GM23338 (cell line): Measurements from ENCODE around the gene NFIA. TPM values are rescaled to one million over a fixed set of nuclear protein-coding genes. Genes with fewer than 3 reads are reported as not detected.

Experiments used
- ATAC-seq: fragments of 200-7000 bp; cut with Tn5 transposase; 3 replicates; pipeline ENCODE4 v1.9.1; 2020
- DNase-seq: peaks from one replicate; pipeline ENCODE4 v3.0.0-alpha.2; 2015; ENCODE audit warnings: low spot score
- H2AFZ ChIP-seq: fragments of 200-600 bp; sonication (generic); 2 replicates; pipeline ENCODE4 v1.8.0; 2016; ENCODE audit warnings: antibody characterized with exemption, mild to moderate bottlenecking, moderate library complexity
- H3F3A ChIP-seq: fragments of 200-600 bp; sonication (generic); replicated peaks from 2 replicates; pipeline ENCODE4 v1.8.0; 2017; ENCODE audit warnings: antibody characterized with exemption, mixed run types, low read depth
- H3K27ac ChIP-seq: fragments of 200-600 bp; sonication (generic); 2 replicates; pipeline ENCODE4 v1.6.1; 2016; ENCODE audit warnings: low read depth
- H3K27me3 ChIP-seq: fragments of 200-600 bp; sonication (generic); 2 replicates; pipeline ENCODE4 v1.8.0; 2016; ENCODE audit warnings: mild to moderate bottlenecking, mixed run types, moderate library complexity; ENCODE audit not compliant: insufficient read depth
- H3K36me3 ChIP-seq: fragments of 200-600 bp; sonication (generic); 2 replicates; pipeline ENCODE4 v1.8.0; 2016; ENCODE audit warnings: mild to moderate bottlenecking; ENCODE audit not compliant: insufficient read depth
- H3K4me1 ChIP-seq: fragments of 200-600 bp; sonication (generic); 2 replicates; pipeline ENCODE4 v1.8.0; 2016; ENCODE audit warnings: mild to moderate bottlenecking, moderate library complexity; ENCODE audit not compliant: insufficient read depth
- H3K4me2 ChIP-seq: fragments of 200-600 bp; sonication (generic); 2 replicates; pipeline ENCODE4 v1.7.1; 2017; ENCODE audit warnings: mixed run types
- H3K4me3 ChIP-seq: fragments of 200-600 bp; sonication (generic); 2 replicates; pipeline ENCODE4 v1.6.1; 2016; ENCODE audit warnings: mixed run types
- H3K79me2 ChIP-seq: fragments of 200-600 bp; sonication (generic); replicated peaks from 2 replicates; pipeline ENCODE4 v1.8.0; 2017; ENCODE audit warnings: mild to moderate bottlenecking; ENCODE audit not compliant: insufficient read depth
- H3K9me2 ChIP-seq: fragments of 200-600 bp; sonication (generic); 2 replicates; pipeline ENCODE4 v1.8.0; 2017; ENCODE audit not compliant: insufficient read depth
- H4K20me1 ChIP-seq: fragments of 200-600 bp; sonication (generic); replicated peaks from 2 replicates; pipeline ENCODE4 v1.8.0; 2017; ENCODE audit warnings: mild to moderate bottlenecking; ENCODE audit not compliant: insufficient read depth
- H3K27ac Mint-ChIP-seq: 2 replicates; pipeline ENCODE4 v1.8.0; 2020; ENCODE audit warnings: inconsistent platforms, mild to moderate bottlenecking, moderate library complexity, mixed read lengths
- H3K27me3 Mint-ChIP-seq: 3 replicates; pipeline ENCODE4 v1.8.0; 2022; ENCODE audit warnings: low read depth, mild to moderate bottlenecking, moderate library complexity, mixed read lengths, inconsistent platforms; ENCODE audit not compliant: insufficient read depth, poor library complexity
- H3K36me3 Mint-ChIP-seq: 3 replicates; pipeline ENCODE4 v1.8.0; 2021; ENCODE audit warnings: low read depth, mild to moderate bottlenecking, inconsistent platforms, moderate library complexity, mixed read lengths
- H3K4me1 Mint-ChIP-seq: 3 replicates; pipeline ENCODE4 v1.8.0; 2020; ENCODE audit warnings: mild to moderate bottlenecking, inconsistent platforms, mixed read lengths
- H3K4me3 Mint-ChIP-seq: 3 replicates; pipeline ENCODE4 v1.8.0; 2021; ENCODE audit warnings: moderate library complexity, mild to moderate bottlenecking, inconsistent platforms, mixed read lengths
- H3K9me3 Mint-ChIP-seq: 3 replicates; pipeline ENCODE4 v1.8.0; 2020; ENCODE audit warnings: moderate library complexity, mild to moderate bottlenecking, inconsistent platforms, mixed read lengths
- CREB1 ChIP-seq: fragments of 250-450 bp; sonication (Bioruptor Pico); IDR thresholded peaks from 2 replicates; pipeline ENCODE4 v1.5.0; 2020; ENCODE audit warnings: low read depth, mild to moderate bottlenecking, moderate library complexity
- EZH2 ChIP-seq: fragments of 200-600 bp; sonication (generic); IDR thresholded peaks from one replicate; pipeline ENCODE4 v1.8.0; 2017; ENCODE audit warnings: antibody characterized with exemption, mild to moderate bottlenecking, low read depth; ENCODE audit not compliant: unreplicated experiment
- EZH2phosphoT487 ChIP-seq: fragments of 200-600 bp; sonication (generic); IDR thresholded peaks from one replicate; pipeline ENCODE4 v1.8.1; 2018; ENCODE audit warnings: antibody characterized with exemption; ENCODE audit not compliant: unreplicated experiment
- JUNB ChIP-seq: IDR thresholded peaks from one replicate; pipeline ENCODE4 v1.6.1; 2016; ENCODE audit warnings: antibody characterized with exemption; ENCODE audit not compliant: unreplicated experiment
- NANOG ChIP-seq: IDR thresholded peaks from 2 replicates; pipeline ENCODE4 v1.6.1; 2016; ENCODE audit warnings: antibody characterized with exemption, borderline replicate concordance
- POLR2AphosphoS5 ChIP-seq: IDR thresholded peaks from 2 replicates; pipeline ENCODE4 v1.6.1; 2016; ENCODE audit warnings: antibody characterized with exemption, low read depth
- STAT1 ChIP-seq: IDR thresholded peaks from one replicate; pipeline ENCODE4 v1.6.1; 2016; ENCODE audit warnings: antibody characterized with exemption; ENCODE audit not compliant: unreplicated experiment
- ZNF114 ChIP-seq: fragments of 250-450 bp; sonication (Bioruptor Pico); IDR thresholded peaks from 2 replicates; pipeline ENCODE4 v1.5.0; 2020; ENCODE audit warnings: mild to moderate bottlenecking, moderate library complexity
- ZNF331 ChIP-seq: fragments of 250-450 bp; sonication (Bioruptor Pico); IDR thresholded peaks from 2 replicates; pipeline ENCODE4 v1.5.0; 2020; ENCODE audit warnings: low read depth, mild to moderate bottlenecking, moderate library complexity
- polyA plus RNA-seq: library from polyadenylated mRNA; unstranded; fragments of >200 nt; fragmentation: Nextera tagmentation; extraction: Ambion mirVana; gene quantifications from 2 replicates; pipeline ENCODE4 v1.2.1, GENCODE V29; 2016
- total RNA-seq: library from RNA; depleted of rRNA; stranded (reverse); fragments of >200 nt; shearing (Covaris generic); gene quantifications from 2 replicates; pipeline ENCODE4 v1.2.3, GENCODE V29; 2014
- TF ChIP-seq, protein P1 (sequence below), 2 experiments: fragments of 200-600 bp in 1 of 2; sonication (generic) in 1 of 2; conservative IDR thresholded peaks; 2 replicates each; pipeline versions ENCODE4 v1.5.1 to v1.6.1; 2016 to 2017; ENCODE audit warnings: antibody characterized with exemption in 2 of 2, low read depth in 2 of 2, mild to moderate bottlenecking in 2 of 2, moderate library complexity in 1 of 2
- TF ChIP-seq, protein P2 (sequence below): fragments of 250-450 bp; sonication (Bioruptor Pico); IDR thresholded peaks from 2 replicates; pipeline ENCODE4 v1.5.0; 2020; ENCODE audit warnings: mild to moderate bottlenecking, moderate library complexity
- TF ChIP-seq, protein P3 (sequence below): IDR thresholded peaks from one replicate; pipeline ENCODE4 v1.6.1; 2018; ENCODE audit warnings: antibody characterized with exemption; ENCODE audit not compliant: unreplicated experiment

The NFIA gene
- total and polyA plus RNA-seq, 2 experiments from 2014 or later: 0.97 to 2.3 TPM

DNA sequence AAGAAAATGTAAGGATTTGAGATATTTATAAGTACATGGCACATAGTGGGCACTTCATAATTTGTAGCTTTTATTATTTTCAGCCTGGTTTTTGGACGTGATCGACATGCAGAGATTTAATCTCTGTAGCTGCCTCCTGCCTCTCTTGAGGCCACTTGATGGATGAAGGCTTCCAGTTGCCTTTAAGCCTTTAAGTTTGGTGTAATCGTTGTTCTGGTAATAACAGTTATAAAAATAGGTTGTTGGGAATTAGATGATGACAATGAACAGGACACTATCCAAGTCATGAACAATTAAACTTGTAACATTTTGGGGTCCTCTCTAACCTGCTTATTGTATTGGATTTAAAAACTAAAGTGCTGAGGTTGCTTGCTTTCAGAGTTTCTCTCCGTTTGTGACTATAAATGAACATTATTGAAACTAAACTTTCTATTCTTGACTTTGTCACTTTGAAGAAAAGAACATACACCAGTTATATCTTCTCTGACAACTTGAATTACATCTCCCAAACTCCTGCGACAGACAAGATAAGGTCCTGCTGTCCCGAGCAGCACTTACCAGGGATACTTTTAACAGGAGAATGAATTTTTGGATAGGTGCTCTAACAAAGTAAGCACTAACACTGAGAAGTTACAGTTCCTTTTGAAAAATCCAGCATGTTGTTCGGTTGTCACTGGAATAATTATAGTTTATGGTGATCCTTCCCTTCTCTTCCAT, 295.0 kb downstream of the NFIA start:
- Histone ChIP-seq H3F3A (no peaks in the 10 kb centered on the region), H3K4me2 (no peak overlapping the region), H3K27ac (no peak overlapping the region), H3K4me3 (no peak overlapping the region), H3K79me2 (no peaks in the 10 kb centered on the region), H3K36me3 (no peaks in the 10 kb centered on the region), H3K9me2 (no peaks in the 10 kb centered on the region), H3K27me3 (no peaks in the 10 kb centered on the region), H2AFZ (no peak overlapping the region), H4K20me1 (no peaks in the 10 kb centered on the region), H3K4me1 (no peaks in the 10 kb centered on the region)
- ATAC-seq (no peak), DNase-seq (no peak)
- H3K4me1 Mint-ChIP-seq: no peaks in the 10 kb centered on the region
- TF ChIP-seq, protein P1, sequence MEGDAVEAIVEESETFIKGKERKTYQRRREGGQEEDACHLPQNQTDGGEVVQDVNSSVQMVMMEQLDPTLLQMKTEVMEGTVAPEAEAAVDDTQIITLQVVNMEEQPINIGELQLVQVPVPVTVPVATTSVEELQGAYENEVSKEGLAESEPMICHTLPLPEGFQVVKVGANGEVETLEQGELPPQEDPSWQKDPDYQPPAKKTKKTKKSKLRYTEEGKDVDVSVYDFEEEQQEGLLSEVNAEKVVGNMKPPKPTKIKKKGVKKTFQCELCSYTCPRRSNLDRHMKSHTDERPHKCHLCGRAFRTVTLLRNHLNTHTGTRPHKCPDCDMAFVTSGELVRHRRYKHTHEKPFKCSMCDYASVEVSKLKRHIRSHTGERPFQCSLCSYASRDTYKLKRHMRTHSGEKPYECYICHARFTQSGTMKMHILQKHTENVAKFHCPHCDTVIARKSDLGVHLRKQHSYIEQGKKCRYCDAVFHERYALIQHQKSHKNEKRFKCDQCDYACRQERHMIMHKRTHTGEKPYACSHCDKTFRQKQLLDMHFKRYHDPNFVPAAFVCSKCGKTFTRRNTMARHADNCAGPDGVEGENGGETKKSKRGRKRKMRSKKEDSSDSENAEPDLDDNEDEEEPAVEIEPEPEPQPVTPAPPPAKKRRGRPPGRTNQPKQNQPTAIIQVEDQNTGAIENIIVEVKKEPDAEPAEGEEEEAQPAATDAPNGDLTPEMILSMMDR (conservative IDR thresholded peaks at IDR 0.05; ENCODE audit: low read depth in 2 of 2): no peak
- TF ChIP-seq, protein P2, sequence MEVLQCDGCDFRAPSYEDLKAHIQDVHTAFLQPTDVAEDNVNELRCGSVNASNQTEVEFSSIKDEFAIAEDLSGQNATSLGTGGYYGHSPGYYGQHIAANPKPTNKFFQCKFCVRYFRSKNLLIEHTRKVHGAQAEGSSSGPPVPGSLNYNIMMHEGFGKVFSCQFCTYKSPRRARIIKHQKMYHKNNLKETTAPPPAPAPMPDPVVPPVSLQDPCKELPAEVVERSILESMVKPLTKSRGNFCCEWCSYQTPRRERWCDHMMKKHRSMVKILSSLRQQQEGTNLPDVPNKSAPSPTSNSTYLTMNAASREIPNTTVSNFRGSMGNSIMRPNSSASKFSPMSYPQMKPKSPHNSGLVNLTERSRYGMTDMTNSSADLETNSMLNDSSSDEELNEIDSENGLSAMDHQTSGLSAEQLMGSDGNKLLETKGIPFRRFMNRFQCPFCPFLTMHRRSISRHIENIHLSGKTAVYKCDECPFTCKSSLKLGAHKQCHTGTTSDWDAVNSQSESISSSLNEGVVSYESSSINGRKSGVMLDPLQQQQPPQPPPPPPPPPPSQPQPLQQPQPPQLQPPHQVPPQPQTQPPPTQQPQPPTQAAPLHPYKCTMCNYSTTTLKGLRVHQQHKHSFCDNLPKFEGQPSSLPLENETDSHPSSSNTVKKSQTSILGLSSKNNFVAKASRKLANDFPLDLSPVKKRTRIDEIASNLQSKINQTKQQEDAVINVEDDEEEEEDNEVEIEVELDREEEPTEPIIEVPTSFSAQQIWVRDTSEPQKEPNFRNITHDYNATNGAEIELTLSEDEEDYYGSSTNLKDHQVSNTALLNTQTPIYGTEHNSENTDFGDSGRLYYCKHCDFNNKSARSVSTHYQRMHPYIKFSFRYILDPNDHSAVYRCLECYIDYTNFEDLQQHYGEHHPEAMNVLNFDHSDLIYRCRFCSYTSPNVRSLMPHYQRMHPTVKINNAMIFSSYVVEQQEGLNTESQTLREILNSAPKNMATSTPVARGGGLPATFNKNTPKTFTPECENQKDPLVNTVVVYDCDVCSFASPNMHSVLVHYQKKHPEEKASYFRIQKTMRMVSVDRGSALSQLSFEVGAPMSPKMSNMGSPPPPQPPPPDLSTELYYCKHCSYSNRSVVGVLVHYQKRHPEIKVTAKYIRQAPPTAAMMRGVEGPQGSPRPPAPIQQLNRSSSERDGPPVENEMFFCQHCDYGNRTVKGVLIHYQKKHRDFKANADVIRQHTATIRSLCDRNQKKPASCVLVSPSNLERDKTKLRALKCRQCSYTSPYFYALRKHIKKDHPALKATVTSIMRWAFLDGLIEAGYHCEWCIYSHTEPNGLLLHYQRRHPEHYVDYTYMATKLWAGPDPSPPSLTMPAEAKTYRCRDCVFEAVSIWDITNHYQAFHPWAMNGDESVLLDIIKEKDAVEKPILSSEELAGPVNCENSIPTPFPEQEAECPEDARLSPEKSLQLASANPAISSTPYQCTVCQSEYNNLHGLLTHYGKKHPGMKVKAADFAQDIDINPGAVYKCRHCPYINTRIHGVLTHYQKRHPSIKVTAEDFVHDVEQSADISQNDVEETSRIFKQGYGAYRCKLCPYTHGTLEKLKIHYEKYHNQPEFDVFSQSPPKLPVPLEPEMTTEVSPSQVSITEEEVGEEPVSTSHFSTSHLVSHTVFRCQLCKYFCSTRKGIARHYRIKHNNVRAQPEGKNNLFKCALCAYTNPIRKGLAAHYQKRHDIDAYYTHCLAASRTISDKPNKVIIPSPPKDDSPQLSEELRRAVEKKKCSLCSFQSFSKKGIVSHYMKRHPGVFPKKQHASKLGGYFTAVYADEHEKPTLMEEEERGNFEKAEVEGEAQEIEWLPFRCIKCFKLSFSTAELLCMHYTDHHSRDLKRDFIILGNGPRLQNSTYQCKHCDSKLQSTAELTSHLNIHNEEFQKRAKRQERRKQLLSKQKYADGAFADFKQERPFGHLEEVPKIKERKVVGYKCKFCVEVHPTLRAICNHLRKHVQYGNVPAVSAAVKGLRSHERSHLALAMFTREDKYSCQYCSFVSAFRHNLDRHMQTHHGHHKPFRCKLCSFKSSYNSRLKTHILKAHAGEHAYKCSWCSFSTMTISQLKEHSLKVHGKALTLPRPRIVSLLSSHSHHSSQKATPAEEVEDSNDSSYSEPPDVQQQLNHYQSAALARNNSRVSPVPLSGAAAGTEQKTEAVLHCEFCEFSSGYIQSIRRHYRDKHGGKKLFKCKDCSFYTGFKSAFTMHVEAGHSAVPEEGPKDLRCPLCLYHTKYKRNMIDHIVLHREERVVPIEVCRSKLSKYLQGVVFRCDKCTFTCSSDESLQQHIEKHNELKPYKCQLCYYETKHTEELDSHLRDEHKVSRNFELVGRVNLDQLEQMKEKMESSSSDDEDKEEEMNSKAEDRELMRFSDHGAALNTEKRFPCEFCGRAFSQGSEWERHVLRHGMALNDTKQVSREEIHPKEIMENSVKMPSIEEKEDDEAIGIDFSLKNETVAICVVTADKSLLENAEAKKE: no peak
- TF ChIP-seq ZNF331 (no peak), NANOG (no peak), STAT1 (no peak), EZH2phosphoT487 (no peak), EZH2 (no peak), POLR2AphosphoS5 (no peak), CREB1 (CRISPR knock-in tag) (no peak), ZNF114 (CRISPR knock-in tag) (no peak), JUNB (no peak)
- TF ChIP-seq, protein P3, sequence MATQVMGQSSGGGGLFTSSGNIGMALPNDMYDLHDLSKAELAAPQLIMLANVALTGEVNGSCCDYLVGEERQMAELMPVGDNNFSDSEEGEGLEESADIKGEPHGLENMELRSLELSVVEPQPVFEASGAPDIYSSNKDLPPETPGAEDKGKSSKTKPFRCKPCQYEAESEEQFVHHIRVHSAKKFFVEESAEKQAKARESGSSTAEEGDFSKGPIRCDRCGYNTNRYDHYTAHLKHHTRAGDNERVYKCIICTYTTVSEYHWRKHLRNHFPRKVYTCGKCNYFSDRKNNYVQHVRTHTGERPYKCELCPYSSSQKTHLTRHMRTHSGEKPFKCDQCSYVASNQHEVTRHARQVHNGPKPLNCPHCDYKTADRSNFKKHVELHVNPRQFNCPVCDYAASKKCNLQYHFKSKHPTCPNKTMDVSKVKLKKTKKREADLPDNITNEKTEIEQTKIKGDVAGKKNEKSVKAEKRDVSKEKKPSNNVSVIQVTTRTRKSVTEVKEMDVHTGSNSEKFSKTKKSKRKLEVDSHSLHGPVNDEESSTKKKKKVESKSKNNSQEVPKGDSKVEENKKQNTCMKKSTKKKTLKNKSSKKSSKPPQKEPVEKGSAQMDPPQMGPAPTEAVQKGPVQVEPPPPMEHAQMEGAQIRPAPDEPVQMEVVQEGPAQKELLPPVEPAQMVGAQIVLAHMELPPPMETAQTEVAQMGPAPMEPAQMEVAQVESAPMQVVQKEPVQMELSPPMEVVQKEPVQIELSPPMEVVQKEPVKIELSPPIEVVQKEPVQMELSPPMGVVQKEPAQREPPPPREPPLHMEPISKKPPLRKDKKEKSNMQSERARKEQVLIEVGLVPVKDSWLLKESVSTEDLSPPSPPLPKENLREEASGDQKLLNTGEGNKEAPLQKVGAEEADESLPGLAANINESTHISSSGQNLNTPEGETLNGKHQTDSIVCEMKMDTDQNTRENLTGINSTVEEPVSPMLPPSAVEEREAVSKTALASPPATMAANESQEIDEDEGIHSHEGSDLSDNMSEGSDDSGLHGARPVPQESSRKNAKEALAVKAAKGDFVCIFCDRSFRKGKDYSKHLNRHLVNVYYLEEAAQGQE: no peak
- no peak overlapping the region for H3K27ac Mint-ChIP-seq
- no peaks in the 10 kb centered on the region for H3K36me3 Mint-ChIP-seq
- H3K4me3 Mint-ChIP-seq: no peak overlapping the region
- no peaks in the 10 kb centered on the region for H3K9me3 Mint-ChIP-seq
- H3K27me3 Mint-ChIP-seq: no peaks in the 10 kb centered on the region
